Upper lobe of left lung (tissue), 6 donors: ENCODE results near the gene CRTC2. TPM values are rescaled to one million over a fixed set of nuclear protein-coding genes. Genes with fewer than 3 reads are reported as not detected.
A peak's percentile ranks its signal among the peaks of the same experiment; 100 is the strongest.

Source experiments
- ATAC-seq, 2 donors: fragments of 200-7000 bp; cut with Tn5 transposase; one replicate each; pipeline ENCODE4 v1.9.1; 2022; ENCODE audit warnings: mild to moderate bottlenecking in 2 of 2, moderate library complexity in 2 of 2; ENCODE audit not compliant: low FRiP score in 2 of 2
- DNase-seq, 2 donors: peaks; one replicate each; pipeline ENCODE4 v3.0.0-alpha.2; 2019 to 2020
- H3K27ac ChIP-seq, 4 donors: fragments of 200-600 bp; sonication (generic); one replicate each; pipeline ENCODE4 v1.5.1; 2016 to 2019
- H3K27me3 ChIP-seq, 4 donors: fragments of 200-600 bp; sonication (generic); one replicate each; pipeline ENCODE4 v1.5.1; 2017 to 2019
- H3K36me3 ChIP-seq, 4 donors: fragments of 200-600 bp; sonication (generic); one replicate each; pipeline ENCODE4 v1.5.1; 2016 to 2019
- H3K4me1 ChIP-seq, 4 donors: fragments of 200-600 bp; sonication (generic); one replicate each; pipeline ENCODE4 v1.5.1; 2018 to 2019
- H3K4me3 ChIP-seq, 4 donors: fragments of 200-600 bp; sonication (generic); one replicate each; pipeline ENCODE4 v1.5.1; 2017 to 2019; ENCODE audit warnings: mild to moderate bottlenecking in 2 of 4, moderate library complexity in 1 of 4
- H3K9me3 ChIP-seq, 4 donors: fragments of 200-600 bp; sonication (generic); one replicate each; pipeline ENCODE4 v1.5.1; 2018 to 2019
- CTCF ChIP-seq, 6 experiments: fragments of 450-650 bp in 4 of 6; fragments of 200-600 bp in 2 of 6; sonication (generic) in 2 of 6; IDR thresholded peaks; one replicate each; pipeline ENCODE4 v1.5.1; 2016 to 2019; ENCODE audit warnings: antibody characterized with exemption in 6 of 6
- EP300 ChIP-seq, 4 donors: sonication (generic); formaldehyde crosslinking; IDR thresholded peaks; one replicate each; pipeline ENCODE4 v1.5.1; 2017; ENCODE audit warnings: antibody characterized with exemption in 4 of 4, control low read depth in 2 of 4
- POLR2A ChIP-seq, 4 donors: fragments of 450-650 bp; IDR thresholded peaks; one replicate each; pipeline ENCODE4 v1.5.1; 2016 to 2017; ENCODE audit warnings: antibody characterized with exemption in 4 of 4, mild to moderate bottlenecking in 2 of 4
- POLR2AphosphoS5 ChIP-seq, 2 donors: sonication (generic); formaldehyde crosslinking; IDR thresholded peaks; one replicate each; pipeline ENCODE4 v1.5.1; 2017; ENCODE audit warnings: antibody characterized with exemption in 2 of 2
- WGBS, 2 donors: methylation state at CpG; one replicate each; pipeline ENCODE4 v1.1.5; 2017 to 2018; 5-methylcytosine and 5-hydroxymethylcytosine counted together
- total RNA-seq, 6 donors: library from RNA; depleted of rRNA in 4 of 6; stranded (reverse); fragments of >200 nt in 4 of 6; gene quantifications; one replicate each; pipeline versions ENCODE4 v1.1.0 to v1.2.1, GENCODE V29; 2016 to 2021
- donor health status: DM: no; HTN: no; CAD: no; lungs with moderate emphysema.
- donor health status: DM: no; HTN: yes; CAD: no; lungs with severe emphysema.

Gene CRTC2
- total RNA-seq, 6 donors from 2014 or later, result 19.4 to 93.2 (median 37.6) TPM

- H3K9me3 ChIP-seq, result no peaks in the 10 kb centered on the region
- peak; percentile 93 to 95 for ATAC-seq
- peak in 1 of 4 donors; percentile 23 for TF ChIP-seq EP300 (IDR thresholded peaks at IDR 0.05)
- peak in 3 of 4 donors; percentile 83 to 88 (median 86) for TF ChIP-seq POLR2A (IDR thresholded peaks at IDR 0.05)
- peak; percentile 78 to 97 for TF ChIP-seq POLR2AphosphoS5 (IDR thresholded peaks at IDR 0.05)
- TF ChIP-seq CTCF (IDR thresholded peaks at IDR 0.05), result peak; percentile 23 to 52 (median 42)
- no peaks in the 10 kb centered on the region for H3K27me3 ChIP-seq
- H3K27ac ChIP-seq, result peak within 1 kb of the TSS; percentile 81 to 97 (median 86)
- peak within 1 kb of the TSS; percentile 27 to 62 (median 57) for H3K4me3 ChIP-seq
- H3K4me1 ChIP-seq, result peaks cover 37 to 55% (median 40%) of the 10 kb centered on the region in 4 donors
- WGBS, 2 donors, result 0 to 1% methylated on average over 41 to 45 of the region's 60 CpGs
- H3K36me3 ChIP-seq, result no peaks in the 10 kb centered on the region
- DNase-seq, result peak; percentile 93 to 96
Observed at GRCh38 chr1:153967107-153967999, 8.9 kb upstream of the CRTC2 start, which contains the start of gene CREB3L4. CREB3L4 (plus strand) TSS chr1:153967902; CDS start chr1:153968526, 624 bp downstream.

GRCh38 chr1:153963850-153964331 is 5.5 kb upstream of the CRTC2 start:
- H3K9me3 ChIP-seq, result no peaks in the 10 kb centered on the region
- H3K27me3 ChIP-seq, result no peaks in the 10 kb centered on the region
- DNase-seq (peak; percentile 56 to 86), ATAC-seq (no peak)
- H3K4me1 ChIP-seq, result peaks cover 60 to 85% (median 65%) of the 10 kb centered on the region in 4 donors
- H3K27ac ChIP-seq, result peak overlapping the region; percentile 94 to 98 (median 97)
- WGBS, 2 donors, result 0 to 4% methylated on average over 17 to 22 of the region's 22 CpGs
- no peak for TF ChIP-seq CTCF (IDR thresholded peaks at IDR 0.05)
- TF ChIP-seq POLR2A (IDR thresholded peaks at IDR 0.05), result peak in 1 of 4 donors; percentile 10
- H3K4me3 ChIP-seq, result peak overlapping the region; percentile 56 to 75 (median 68)
- H3K36me3 ChIP-seq, result peaks cover 0 to 28% (median 11%) of the 10 kb centered on the region in 4 donors

- peak within 1 kb of the TSS; percentile 94 to 98 (median 97) for H3K27ac ChIP-seq
- H3K4me1 ChIP-seq, result peaks cover 57 to 81% (median 63%) of the 10 kb centered on the region in 4 donors
- TF ChIP-seq POLR2A (IDR thresholded peaks at IDR 0.05) (peak in 3 of 4 donors; percentile 68 to 91 (median 83)), EP300 (IDR thresholded peaks at IDR 0.05) (no peak), POLR2AphosphoS5 (IDR thresholded peaks at IDR 0.05) (peak; percentile 84 to 90)
- peak; percentile 90 to 94 for ATAC-seq
- WGBS, 2 donors, result 1% methylated on average over 32 to 37 of the region's 54 CpGs
- peak within 1 kb of the TSS; percentile 56 to 75 (median 68) for H3K4me3 ChIP-seq
- peaks cover 0 to 28% (median 11%) of the 10 kb centered on the region in 4 donors for H3K36me3 ChIP-seq
- DNase-seq, result peak; percentile 95 to 99
- no peaks in the 10 kb centered on the region for H3K9me3 ChIP-seq
- no peaks in the 10 kb centered on the region for H3K27me3 ChIP-seq
Observed at GRCh38 chr1:153963030-153963849, 4.8 kb upstream of the CRTC2 start, which contains the start of gene SLC39A1. SLC39A1 (minus strand) TSS chr1:153963537; CDS start chr1:153962715, 822 bp downstream.

GRCh38 chr1:153962088-153963029 is 3.9 kb upstream of the CRTC2 start:
- no peaks in the 10 kb centered on the region for H3K27me3 ChIP-seq
- H3K36me3 ChIP-seq, result peaks cover 0 to 28% (median 11%) of the 10 kb centered on the region in 4 donors
- H3K9me3 ChIP-seq, result no peaks in the 10 kb centered on the region
- H3K4me3 ChIP-seq, result peak overlapping the region; percentile 56 to 75 (median 68)
- H3K4me1 ChIP-seq, result peaks cover 54 to 78% (median 62%) of the 10 kb centered on the region in 4 donors
- ATAC-seq (peak in 1 of 2 donors; percentile 23), DNase-seq (peak; percentile 56 to 83)
- WGBS, 2 donors, result 41 to 50% methylated on average over 13 to 16 of the region's 16 CpGs
- H3K27ac ChIP-seq, result peak overlapping the region; percentile 94 to 98 (median 97)
- no peak for TF ChIP-seq POLR2A (IDR thresholded peaks at IDR 0.05)
- peak in 1 of 2 donors; percentile 26 for TF ChIP-seq POLR2AphosphoS5 (IDR thresholded peaks at IDR 0.05)
- no peak for TF ChIP-seq CTCF (IDR thresholded peaks at IDR 0.05)
- peak in 1 of 4 donors; percentile 25 for TF ChIP-seq EP300 (IDR thresholded peaks at IDR 0.05)
